OCI-LY7 (cell line): ENCODE measurements around the gene LYRM4. TPM values are rescaled to one million over a fixed set of nuclear protein-coding genes. Genes with fewer than 3 reads are reported as not detected.

Source experiments
- BruUV-seq: library from RNA; stranded (reverse); fragments of 400-500 nt; replicated peaks from 2 replicates; lab custom pipeline; 2021; lab: Mats Ljungman, UMichigan
- CTCF ChIA-PET: fragments of 300-600 bp; sonication (Branson Sonifier 250); formaldehyde crosslinking; loops from one replicate; lab custom pipeline; 2022; ENCODE audit warnings: antibody characterized with exemption; ENCODE audit not compliant: unreplicated experiment; lab: Charles Lee
- POLR2A ChIA-PET: fragments of 300-600 bp; sonication (Branson Sonifier 250); formaldehyde crosslinking; loops from one replicate; lab custom pipeline; 2022; ENCODE audit warnings: antibody characterized with exemption; lab: Charles Lee
- DNase-seq: peaks from one replicate; pipeline ENCODE4 v3.0.0-alpha.2; 2015; ENCODE audit warnings: low spot score
- H2AFZ ChIP-seq: fragments of 200-600 bp; sonication (generic), shearing (Covaris generic); 2 replicates; pipeline ENCODE4 v1.6.1; 2014; ENCODE audit warnings: mild to moderate bottlenecking, antibody characterized with exemption, low read length, moderate library complexity
- H3K27ac ChIP-seq: fragments of 200-600 bp; sonication (generic); 2 replicates; pipeline ENCODE4 v1.5.1; 2014; ENCODE audit warnings: mixed run types, low read depth, mild to moderate bottlenecking, moderate library complexity, low read length, inconsistent platforms; ENCODE audit not compliant: poor library complexity, severe bottlenecking
- H3K36me3 ChIP-seq: fragments of 200-600 bp; sonication (generic); 2 replicates; pipeline ENCODE4 v1.6.1; 2014; ENCODE audit warnings: mild to moderate bottlenecking, antibody characterized with exemption, low read length, moderate library complexity, mixed read lengths; ENCODE audit not compliant: insufficient read depth
- H3K4me1 ChIP-seq: fragments of 200-600 bp; sonication (generic); 2 replicates; pipeline ENCODE4 v1.5.1; 2014; ENCODE audit warnings: mild to moderate bottlenecking, low read length; ENCODE audit not compliant: insufficient read depth, poor library complexity, severe bottlenecking
- H3K4me2 ChIP-seq: fragments of 200-600 bp; sonication (generic); 2 replicates; pipeline ENCODE4 v1.6.1; 2014; ENCODE audit warnings: mild to moderate bottlenecking, low read length
- H3K4me3 ChIP-seq: fragments of 200-600 bp; sonication (generic); 2 replicates; pipeline ENCODE4 v1.5.1; 2014; ENCODE audit warnings: mild to moderate bottlenecking, low read depth, low read length; ENCODE audit not compliant: poor library complexity, severe bottlenecking
- H3K79me2 ChIP-seq: fragments of 200-600 bp; sonication (generic); 2 replicates; pipeline ENCODE4 v1.6.1; 2016; ENCODE audit warnings: low read depth, mild to moderate bottlenecking, low read length, moderate library complexity, mixed read lengths; ENCODE audit not compliant: insufficient read depth
- H3K9me2 ChIP-seq: fragments of 200-600 bp; sonication (generic); 2 replicates; pipeline ENCODE4 v1.6.1; 2016; ENCODE audit warnings: mild to moderate bottlenecking, low read length, mixed read lengths; ENCODE audit not compliant: insufficient read depth
- H3K9me3 ChIP-seq: fragments of 200-600 bp; sonication (generic); 2 replicates; pipeline ENCODE4 v1.6.1; 2014; ENCODE audit warnings: mild to moderate bottlenecking, mixed run types, low read length, mixed read lengths
- H4K20me1 ChIP-seq: fragments of 200-600 bp; sonication (generic); 2 replicates; pipeline ENCODE4 v1.6.1; 2014; ENCODE audit warnings: mild to moderate bottlenecking, antibody characterized with exemption, low read length, moderate library complexity, mixed read lengths; ENCODE audit not compliant: insufficient read depth
- EZH2phosphoT487 ChIP-seq: fragments of 200-600 bp; sonication (generic); IDR thresholded peaks from 2 replicates; pipeline ENCODE4 v1.6.1; 2018; ENCODE audit warnings: low read depth, borderline replicate concordance, mild to moderate bottlenecking, mixed run types, antibody characterized with exemption, low read length, moderate library complexity, mixed read lengths
- intact Hi-C: fragments of 100-400 bp; cut with micrococcal nuclease; formaldehyde crosslinking; loops from one replicate; pipeline ENCODE4 v1.10.0; 2022; ENCODE audit not compliant: unreplicated experiment
- total RNA-seq, 2 experiments: library from RNA; depleted of rRNA in 1 of 2; stranded (reverse); fragments of >200 nt in 1 of 2; shearing (Covaris generic) in 1 of 2; gene quantifications; 2 replicates each; pipeline ENCODE4 v1.2.3, GENCODE V29; 2014 to 2022
- TF ChIP-seq, protein P1 (sequence below): fragments of 200-600 bp; sonication (generic); conservative IDR thresholded peaks from 2 replicates; pipeline ENCODE4 v1.5.1; 2014; ENCODE audit warnings: mild to moderate bottlenecking, antibody characterized with exemption, low read length, moderate library complexity, mixed read lengths

The LYRM4 gene
- total RNA-seq, 2 experiments from 2014 or later, result 19.6 to 34.3 TPM

DNA sequence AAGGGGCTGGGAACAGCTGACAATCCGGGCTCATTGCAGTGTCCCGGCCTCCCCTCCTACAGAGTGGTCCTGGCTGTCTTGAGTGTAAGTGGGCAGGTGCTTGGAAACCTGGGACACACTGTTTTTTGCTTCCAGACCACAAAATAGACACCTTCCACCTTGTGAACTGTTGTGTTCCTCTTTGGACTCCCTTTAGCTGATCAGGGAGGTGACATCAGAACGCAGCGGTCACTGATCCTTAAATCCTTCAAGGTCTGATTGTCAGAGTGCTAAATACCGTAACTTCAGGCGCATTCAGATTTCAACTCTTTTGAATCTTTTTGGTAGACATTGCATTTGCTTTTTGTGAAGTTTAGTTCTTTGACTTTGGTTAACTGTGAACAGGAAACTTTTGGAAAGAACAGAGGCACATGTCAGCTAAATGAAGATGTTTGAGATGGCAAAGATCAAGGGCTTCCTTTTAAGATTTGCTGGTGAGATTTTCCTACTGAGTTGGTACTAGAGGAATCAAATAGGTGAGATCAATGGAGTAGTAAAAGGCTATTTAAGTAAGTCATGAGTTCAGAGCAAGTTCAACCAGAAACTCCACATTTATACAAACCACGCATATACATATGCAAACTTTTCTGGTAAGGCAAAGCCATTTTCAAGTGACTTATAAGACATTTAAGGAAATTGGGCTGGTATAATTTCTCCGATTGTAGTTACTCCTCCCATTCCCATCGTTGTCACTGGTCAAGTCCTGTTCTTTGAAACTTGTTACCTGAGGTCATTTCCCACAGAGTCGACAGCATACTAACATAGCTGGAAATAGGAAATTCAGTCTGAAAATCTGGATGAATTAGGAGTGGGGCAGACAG is 169.3 kb downstream of the LYRM4 start:
- TF ChIP-seq, protein P1, sequence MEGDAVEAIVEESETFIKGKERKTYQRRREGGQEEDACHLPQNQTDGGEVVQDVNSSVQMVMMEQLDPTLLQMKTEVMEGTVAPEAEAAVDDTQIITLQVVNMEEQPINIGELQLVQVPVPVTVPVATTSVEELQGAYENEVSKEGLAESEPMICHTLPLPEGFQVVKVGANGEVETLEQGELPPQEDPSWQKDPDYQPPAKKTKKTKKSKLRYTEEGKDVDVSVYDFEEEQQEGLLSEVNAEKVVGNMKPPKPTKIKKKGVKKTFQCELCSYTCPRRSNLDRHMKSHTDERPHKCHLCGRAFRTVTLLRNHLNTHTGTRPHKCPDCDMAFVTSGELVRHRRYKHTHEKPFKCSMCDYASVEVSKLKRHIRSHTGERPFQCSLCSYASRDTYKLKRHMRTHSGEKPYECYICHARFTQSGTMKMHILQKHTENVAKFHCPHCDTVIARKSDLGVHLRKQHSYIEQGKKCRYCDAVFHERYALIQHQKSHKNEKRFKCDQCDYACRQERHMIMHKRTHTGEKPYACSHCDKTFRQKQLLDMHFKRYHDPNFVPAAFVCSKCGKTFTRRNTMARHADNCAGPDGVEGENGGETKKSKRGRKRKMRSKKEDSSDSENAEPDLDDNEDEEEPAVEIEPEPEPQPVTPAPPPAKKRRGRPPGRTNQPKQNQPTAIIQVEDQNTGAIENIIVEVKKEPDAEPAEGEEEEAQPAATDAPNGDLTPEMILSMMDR, result no peak
- TF ChIP-seq EZH2phosphoT487, result no peak
- ChIA-PET POLR2A (interaction anchor here (0.6 to 0.7 kb wide), 3 partner anchors 20 to 83 kb away, joined by 3 read pairs; no protein-coding TSS in a partner anchor), CTCF (no interaction called here)
- Histone ChIP-seq H3K9me2 (no peaks in the 10 kb centered on the region), H4K20me1 (no peaks in the 10 kb centered on the region), H3K27ac (no peak overlapping the region), H3K4me1 (no peaks in the 10 kb centered on the region), H3K36me3 (no peaks in the 10 kb centered on the region), H3K4me3 (no peak overlapping the region), H2AFZ (no peak overlapping the region), H3K4me2 (no peak overlapping the region), H3K9me3 (no peaks in the 10 kb centered on the region), H3K79me2 (no peaks in the 10 kb centered on the region)
- intact Hi-C loops, result no loop called here
- DNase-seq, result no peak
- no TSS peak for BruUV-seq

DNA sequence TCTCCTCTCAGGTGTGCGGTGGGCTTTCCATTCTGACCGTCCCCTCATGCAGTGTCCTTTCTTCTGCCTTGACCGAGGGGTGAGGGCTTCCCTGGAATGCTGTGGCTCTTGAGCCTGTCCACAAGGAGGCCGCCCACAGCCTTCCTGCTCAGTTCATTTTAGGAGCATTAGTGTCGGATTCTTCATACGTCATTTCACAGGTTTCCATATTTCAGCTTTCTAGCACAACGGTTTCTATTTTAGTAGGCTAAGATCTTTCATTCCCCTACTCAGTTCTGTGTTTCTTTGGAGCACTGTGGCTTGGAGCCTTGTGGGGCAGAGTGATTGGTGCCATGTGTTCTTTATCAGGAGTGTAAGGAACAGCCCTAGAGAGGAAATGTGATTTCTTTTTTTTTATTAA is 170.1 kb downstream of the LYRM4 start:
- no peak for DNase-seq
- Histone ChIP-seq H3K9me2 (no peaks in the 10 kb centered on the region), H3K36me3 (no peaks in the 10 kb centered on the region), H3K4me3 (no peak overlapping the region), H3K27ac (no peak overlapping the region), H3K4me2 (no peak overlapping the region), H4K20me1 (no peaks in the 10 kb centered on the region), H2AFZ (no peak overlapping the region), H3K79me2 (no peaks in the 10 kb centered on the region), H3K4me1 (no peaks in the 10 kb centered on the region), H3K9me3 (no peaks in the 10 kb centered on the region)
- ChIA-PET CTCF (no interaction called here), POLR2A (no interaction called here)
- TF ChIP-seq, protein P1, result no peak
- TF ChIP-seq EZH2phosphoT487, result no peak
- intact Hi-C loops, result no loop called here
- BruUV-seq, result no TSS peak
